Measurements from ENCODE around the gene OTOG.

Gene OTOG

GRCh38 chr11:17519061-17519885 lies 27.8 kb upstream of the OTOG start:
- no peak overlapping the region for H3K4me3 ChIP-seq (ENCODE audit: low read length)
- DNase-seq (ENCODE audit: low read depth), result no peak
- TF ChIP-seq, protein P1, sequence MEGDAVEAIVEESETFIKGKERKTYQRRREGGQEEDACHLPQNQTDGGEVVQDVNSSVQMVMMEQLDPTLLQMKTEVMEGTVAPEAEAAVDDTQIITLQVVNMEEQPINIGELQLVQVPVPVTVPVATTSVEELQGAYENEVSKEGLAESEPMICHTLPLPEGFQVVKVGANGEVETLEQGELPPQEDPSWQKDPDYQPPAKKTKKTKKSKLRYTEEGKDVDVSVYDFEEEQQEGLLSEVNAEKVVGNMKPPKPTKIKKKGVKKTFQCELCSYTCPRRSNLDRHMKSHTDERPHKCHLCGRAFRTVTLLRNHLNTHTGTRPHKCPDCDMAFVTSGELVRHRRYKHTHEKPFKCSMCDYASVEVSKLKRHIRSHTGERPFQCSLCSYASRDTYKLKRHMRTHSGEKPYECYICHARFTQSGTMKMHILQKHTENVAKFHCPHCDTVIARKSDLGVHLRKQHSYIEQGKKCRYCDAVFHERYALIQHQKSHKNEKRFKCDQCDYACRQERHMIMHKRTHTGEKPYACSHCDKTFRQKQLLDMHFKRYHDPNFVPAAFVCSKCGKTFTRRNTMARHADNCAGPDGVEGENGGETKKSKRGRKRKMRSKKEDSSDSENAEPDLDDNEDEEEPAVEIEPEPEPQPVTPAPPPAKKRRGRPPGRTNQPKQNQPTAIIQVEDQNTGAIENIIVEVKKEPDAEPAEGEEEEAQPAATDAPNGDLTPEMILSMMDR (IDR thresholded peaks at IDR 0.05; ENCODE audit: insufficient read depth, low read depth, low read length, missing control alignments), result no peak

DNA sequence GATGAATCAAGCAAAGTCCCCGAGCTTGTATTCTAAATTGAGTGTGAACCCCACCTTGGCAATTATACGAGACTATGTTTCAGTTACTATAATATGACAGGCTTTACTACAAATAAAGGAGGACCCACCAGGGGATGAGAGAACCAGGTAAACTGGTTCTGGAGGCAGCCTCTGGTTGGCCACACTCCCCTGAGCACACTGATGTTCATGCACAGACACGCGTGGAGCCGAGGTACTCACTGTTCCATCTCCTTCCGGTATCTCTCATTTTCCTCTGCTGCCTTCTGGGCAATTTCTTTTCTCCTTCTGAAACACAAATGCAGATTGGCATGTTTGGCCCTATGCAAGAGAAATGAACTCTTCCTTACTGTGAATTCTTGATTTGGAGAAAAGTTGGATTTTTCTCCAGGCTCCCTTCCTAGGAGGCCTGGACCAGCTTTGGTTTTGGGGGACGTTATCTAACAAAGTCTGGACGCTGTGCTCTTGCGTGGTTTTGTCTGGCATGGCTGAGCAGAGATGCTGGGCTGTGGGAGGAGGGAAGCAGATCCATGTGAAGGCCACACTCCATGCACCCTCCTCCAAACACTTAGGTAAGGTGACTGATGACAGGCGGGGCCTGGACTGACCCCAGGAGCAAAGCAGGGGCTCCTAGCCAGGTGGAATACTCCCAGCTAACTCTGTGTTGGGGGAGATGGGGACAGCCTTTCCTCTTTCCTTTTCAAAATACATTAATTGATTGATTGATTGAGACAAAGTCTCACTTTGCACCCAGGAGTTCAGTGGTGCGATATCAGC lies 25.8 kb upstream of the OTOG start:
- TF ChIP-seq, protein P1 (IDR thresholded peaks at IDR 0.05; ENCODE audit: insufficient read depth, low read depth, low read length, missing control alignments), result no peak
- H3K4me3 ChIP-seq (ENCODE audit: low read length), result no peak overlapping the region
- DNase-seq (ENCODE audit: low read depth), result no peak

- DNase-seq (ENCODE audit: low read depth), result no peak
- no peak overlapping the region for H3K4me3 ChIP-seq (ENCODE audit: low read length)
- TF ChIP-seq, protein P1 (IDR thresholded peaks at IDR 0.05; ENCODE audit: insufficient read depth, low read depth, low read length, missing control alignments), result no peak
These were observed 24.4 kb upstream of the OTOG start for GRCh38 chr11:17522655-17523054.

- TF ChIP-seq, protein P1 (IDR thresholded peaks at IDR 0.05; ENCODE audit: insufficient read depth, low read depth, low read length, missing control alignments), result no peak
- DNase-seq (ENCODE audit: low read depth), result no peak
- H3K4me3 ChIP-seq (ENCODE audit: low read length), result no peak overlapping the region
These were observed 22.8 kb upstream of the OTOG start for GRCh38 chr11:17524221-17524620.

- DNase-seq (ENCODE audit: low read depth), result no peak
- H3K4me3 ChIP-seq (ENCODE audit: low read length), result no peak overlapping the region
- TF ChIP-seq, protein P1 (IDR thresholded peaks at IDR 0.05; ENCODE audit: insufficient read depth, low read depth, low read length, missing control alignments), result no peak
These were observed 21.5 kb upstream of the OTOG start for GRCh38 chr11:17525570-17525969.

GRCh38 chr11:17526326-17526725 lies 20.7 kb upstream of the OTOG start:
- H3K4me3 ChIP-seq (ENCODE audit: low read length), result no peak overlapping the region
- TF ChIP-seq, protein P1 (IDR thresholded peaks at IDR 0.05; ENCODE audit: insufficient read depth, low read depth, low read length, missing control alignments), result no peak
- DNase-seq (ENCODE audit: low read depth), result no peak
